CD4-positive, alpha-beta T cell (primary cell): ENCODE data around the gene C1QA. TPM values are rescaled to one million over a fixed set of nuclear protein-coding genes. Genes with fewer than 3 reads are reported as not detected.

ENCODE experiments used
- ATAC-seq: fragments of 200-7000 bp; cut with Tn5 transposase; one replicate; pipeline ENCODE4 v1.10.0; 2022; ENCODE audit warnings: mild to moderate bottlenecking; ENCODE audit not compliant: poor library complexity
- CTCF ChIA-PET: fragments of 350-600 bp; sonication (Branson Sonifier 250); formaldehyde crosslinking; loops from one replicate; lab custom pipeline; 2021; ENCODE audit warnings: antibody characterized with exemption, inconsistent platforms; lab: Charles Lee
- POLR2A ChIA-PET: fragments of 350-600 bp; sonication (Branson Sonifier 250); formaldehyde crosslinking; loops from one replicate; lab custom pipeline; 2021; ENCODE audit warnings: antibody characterized with exemption, inconsistent platforms; lab: Charles Lee
- DNase-seq, 14 experiments: peaks; one replicate each; pipeline ENCODE4 v3.0.0-alpha.2; 2013 to 2020; ENCODE audit warnings: mixed read lengths in 2 of 14
- H3K27ac ChIP-seq, 2 donors: one replicate each; pipeline versions ENCODE4 v1.5.1 to v1.7.0; 2013; ENCODE audit warnings: low read length in 2 of 2, low read depth in 1 of 2, mild to moderate bottlenecking in 1 of 2
- H3K27me3 ChIP-seq, 2 experiments: 1 replicate in 1 of 2; 2 replicates in 1 of 2; pipeline versions ENCODE4 v1.6.1 to v1.7.0; 2013; ENCODE audit warnings: low read length in 2 of 2, control low read depth in 1 of 2, mild to moderate bottlenecking in 1 of 2, moderate library complexity in 1 of 2; ENCODE audit not compliant: insufficient read depth in 2 of 2, control insufficient read depth in 1 of 2
- H3K36me3 ChIP-seq: one replicate; pipeline ENCODE4 v1.6.1; 2013; ENCODE audit warnings: low read length, control low read depth; ENCODE audit not compliant: insufficient read depth
- H3K4me1 ChIP-seq: one replicate; pipeline ENCODE4 v1.6.1; 2013; ENCODE audit warnings: low read length, control low read depth; ENCODE audit not compliant: insufficient read depth
- H3K4me3 ChIP-seq: one replicate; pipeline ENCODE4 v1.5.1; 2013; ENCODE audit warnings: mild to moderate bottlenecking, low read length, moderate library complexity
- H3K9me3 ChIP-seq, 2 experiments: 1 replicate in 1 of 2; 2 replicates in 1 of 2; pipeline versions ENCODE4 v1.6.1 to v1.7.0; 2013; ENCODE audit warnings: low read length in 2 of 2, mild to moderate bottlenecking in 2 of 2, control low read depth in 1 of 2, moderate library complexity in 1 of 2; ENCODE audit not compliant: control insufficient read depth in 1 of 2, insufficient read depth in 1 of 2
- H3K27ac Mint-ChIP-seq: one replicate; pipeline ENCODE4 v1.8.0; 2020; ENCODE audit warnings: mixed read lengths
- H3K27me3 Mint-ChIP-seq: one replicate; pipeline ENCODE4 v1.8.0; 2021; ENCODE audit warnings: mixed read lengths
- H3K36me3 Mint-ChIP-seq: one replicate; pipeline ENCODE4 v1.8.0; 2021; ENCODE audit warnings: low read depth, mixed read lengths
- H3K4me1 Mint-ChIP-seq: one replicate; pipeline ENCODE4 v1.8.0; 2021; ENCODE audit warnings: low read depth, mixed read lengths
- H3K4me3 Mint-ChIP-seq: one replicate; pipeline ENCODE4 v1.8.0; 2020; ENCODE audit warnings: mild to moderate bottlenecking, mixed read lengths
- H3K9me3 Mint-ChIP-seq: one replicate; pipeline ENCODE4 v1.8.0; 2020; ENCODE audit warnings: mixed read lengths
- intact Hi-C, 2 experiments: fragments of 100-400 bp; cut with DNase I in 1 of 2; cut with micrococcal nuclease in 1 of 2; formaldehyde crosslinking; loops; one replicate each; pipeline versions ENCODE4 v1.15.1 to v1.9.0; 2023 to 2025; cut with DNase I, micrococcal nuclease
- total RNA-seq, 174 experiments: library from RNA in 2 of 174; stranded (reverse) in 2 of 174; gene quantifications; one replicate each; pipeline ENCODE4 v1.2.3 and lab custom pipeline; 2021 to 2026
- TF ChIP-seq, protein P1 (sequence below): fragments of 200-600 bp; IDR thresholded peaks from one replicate; pipeline ENCODE4 v1.8.0; 2022; ENCODE audit warnings: antibody characterized with exemption, mild to moderate bottlenecking

C1QA gene
- total RNA-seq, 2 experiments from 2014 or later, result not detected

GRCh38 chr1:22636927-22637326 is 499 bp downstream of the C1QA start:
- ChIA-PET POLR2A (no interaction called here), CTCF (no interaction called here)
- no peak for ATAC-seq
- Histone ChIP-seq H3K4me3 (no peak overlapping the region), H3K36me3 (no peaks in the 10 kb centered on the region), H3K27me3 (peaks cover 7 to 9% of the 10 kb centered on the region in 2 experiments), H3K4me1 (peaks cover 4% of the 10 kb centered on the region), H3K27ac (no peak overlapping the region), H3K9me3 (peaks cover 0 to 18% of the 10 kb centered on the region in 2 experiments)
- H3K27ac Mint-ChIP-seq, result no peak overlapping the region
- intact Hi-C loops, result no loop called here
- H3K4me1 Mint-ChIP-seq, result no peaks in the 10 kb centered on the region
- no peaks in the 10 kb centered on the region for H3K36me3 Mint-ChIP-seq
- H3K27me3 Mint-ChIP-seq, result peaks cover 35% of the 10 kb centered on the region
- TF ChIP-seq, protein P1, sequence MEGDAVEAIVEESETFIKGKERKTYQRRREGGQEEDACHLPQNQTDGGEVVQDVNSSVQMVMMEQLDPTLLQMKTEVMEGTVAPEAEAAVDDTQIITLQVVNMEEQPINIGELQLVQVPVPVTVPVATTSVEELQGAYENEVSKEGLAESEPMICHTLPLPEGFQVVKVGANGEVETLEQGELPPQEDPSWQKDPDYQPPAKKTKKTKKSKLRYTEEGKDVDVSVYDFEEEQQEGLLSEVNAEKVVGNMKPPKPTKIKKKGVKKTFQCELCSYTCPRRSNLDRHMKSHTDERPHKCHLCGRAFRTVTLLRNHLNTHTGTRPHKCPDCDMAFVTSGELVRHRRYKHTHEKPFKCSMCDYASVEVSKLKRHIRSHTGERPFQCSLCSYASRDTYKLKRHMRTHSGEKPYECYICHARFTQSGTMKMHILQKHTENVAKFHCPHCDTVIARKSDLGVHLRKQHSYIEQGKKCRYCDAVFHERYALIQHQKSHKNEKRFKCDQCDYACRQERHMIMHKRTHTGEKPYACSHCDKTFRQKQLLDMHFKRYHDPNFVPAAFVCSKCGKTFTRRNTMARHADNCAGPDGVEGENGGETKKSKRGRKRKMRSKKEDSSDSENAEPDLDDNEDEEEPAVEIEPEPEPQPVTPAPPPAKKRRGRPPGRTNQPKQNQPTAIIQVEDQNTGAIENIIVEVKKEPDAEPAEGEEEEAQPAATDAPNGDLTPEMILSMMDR, result no peak
- no peak overlapping the region for H3K4me3 Mint-ChIP-seq
- no peaks in the 10 kb centered on the region for H3K9me3 Mint-ChIP-seq
- no peak for DNase-seq

GRCh38 chr1:22637907-22638445 is 1.5 kb downstream of the C1QA start:
- Histone ChIP-seq H3K4me3 (no peak overlapping the region), H3K4me1 (peaks cover 8% of the 10 kb centered on the region), H3K9me3 (peaks cover 0 to 18% of the 10 kb centered on the region in 2 experiments), H3K27me3 (peaks cover 11 to 14% of the 10 kb centered on the region in 2 experiments), H3K27ac (no peak overlapping the region), H3K36me3 (no peaks in the 10 kb centered on the region)
- H3K9me3 Mint-ChIP-seq, result no peaks in the 10 kb centered on the region
- TF ChIP-seq, protein P1, result no peak
- H3K4me3 Mint-ChIP-seq, result no peak overlapping the region
- H3K36me3 Mint-ChIP-seq, result no peaks in the 10 kb centered on the region
- ChIA-PET CTCF (no interaction called here), POLR2A (no interaction called here)
- H3K4me1 Mint-ChIP-seq, result no peaks in the 10 kb centered on the region
- intact Hi-C loops, result no loop called here
- DNase-seq (no peak), ATAC-seq (no peak)
- no peak overlapping the region for H3K27ac Mint-ChIP-seq
- H3K27me3 Mint-ChIP-seq, result peaks cover 34% of the 10 kb centered on the region

GRCh38 chr1:22638476-22639234 is 2.2 kb downstream of the C1QA start:
- TF ChIP-seq, protein P1, result no peak
- CTCF ChIA-PET, result no interaction called here
- POLR2A ChIA-PET, result no interaction called here
- H3K27ac ChIP-seq, result no peak overlapping the region
- Mint-ChIP-seq H3K4me1 (no peaks in the 10 kb centered on the region), H3K27ac (no peak overlapping the region), H3K9me3 (no peaks in the 10 kb centered on the region), H3K4me3 (no peak overlapping the region), H3K27me3 (peaks cover 31% of the 10 kb centered on the region), H3K36me3 (no peaks in the 10 kb centered on the region)
- no peak overlapping the region for H3K4me3 ChIP-seq
- no peaks in the 10 kb centered on the region for H3K36me3 ChIP-seq
- peaks cover 8% of the 10 kb centered on the region for H3K4me1 ChIP-seq
- peaks cover 14 to 16% of the 10 kb centered on the region in 2 experiments for H3K27me3 ChIP-seq
- intact Hi-C loops, result no loop called here
- DNase-seq, result no peak
- ATAC-seq, result no peak
- H3K9me3 ChIP-seq, result peaks cover 0 to 18% of the 10 kb centered on the region in 2 experiments
